T47D (cell line): Measurements from ENCODE around the gene AHNAK.
"Not testable (repeated sequence)": the region's sequence is repeated elsewhere in the genome, so short reads cannot be mapped to it uniquely, and the experiment has no call there.

Experiments used
- DNase-seq, 2 experiments: peaks; one replicate each; pipeline versions ENCODE4 v3.0.0 to v3.0.0-alpha.2; 2011 to 2012; ENCODE audit warnings: low read depth in 1 of 2, low spot score in 1 of 2
- JUND ChIP-seq: IDR thresholded peaks from 2 replicates; pipeline ENCODE4 v1.6.1; 2012; ENCODE audit warnings: low read depth
- in situ Hi-C: cut with HindIII; loops from 2 replicates; pipeline ENCODE4 v1.10.0; 2016; ENCODE audit warnings: low sequenced_read_pairs, low pct_unique_long_range_greater_than_20kb

Gene AHNAK

DNA sequence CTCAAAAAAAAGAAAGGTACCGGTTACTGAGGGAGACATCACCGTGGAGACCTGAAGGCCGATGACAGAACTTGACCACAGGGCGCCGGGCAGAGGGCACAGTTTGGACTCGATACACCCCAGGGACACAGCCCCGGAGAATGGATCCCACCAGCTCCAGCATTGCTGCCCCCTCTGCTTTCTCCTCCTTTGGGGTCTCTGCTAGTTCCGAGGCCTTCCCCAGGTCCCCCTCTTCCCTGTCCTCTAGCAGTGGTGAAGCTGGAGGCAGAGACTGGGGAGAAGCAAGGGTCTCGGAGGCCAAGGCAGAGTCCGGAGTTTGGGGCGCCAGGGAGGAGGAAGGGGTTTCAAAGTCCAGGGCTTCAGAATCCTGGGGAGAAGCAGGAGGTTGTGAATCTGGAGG, 31.9 kb upstream of the AHNAK start:
- in situ Hi-C loops = no loop called here
- DNase-seq = no peak

GRCh38 chr11:62577046-62577714, 30.6 kb upstream of the AHNAK start:
- in situ Hi-C loops = no loop called here
- no peak for TF ChIP-seq JUND
- no peak for DNase-seq

More for the DNA sequence above, 31.9 kb upstream of the AHNAK start:
- no peak for TF ChIP-seq JUND

- in situ Hi-C loops = no loop called here
- TF ChIP-seq JUND = no peak
- no peak for DNase-seq
Observed at GRCh38 chr11:62575837-62576236, 29.2 kb upstream of the AHNAK start.

- TF ChIP-seq JUND = no peak
- no peak for DNase-seq
- in situ Hi-C loops = no loop called here
Observed at GRCh38 chr11:62575156-62575555, 28.6 kb upstream of the AHNAK start.

DNA sequence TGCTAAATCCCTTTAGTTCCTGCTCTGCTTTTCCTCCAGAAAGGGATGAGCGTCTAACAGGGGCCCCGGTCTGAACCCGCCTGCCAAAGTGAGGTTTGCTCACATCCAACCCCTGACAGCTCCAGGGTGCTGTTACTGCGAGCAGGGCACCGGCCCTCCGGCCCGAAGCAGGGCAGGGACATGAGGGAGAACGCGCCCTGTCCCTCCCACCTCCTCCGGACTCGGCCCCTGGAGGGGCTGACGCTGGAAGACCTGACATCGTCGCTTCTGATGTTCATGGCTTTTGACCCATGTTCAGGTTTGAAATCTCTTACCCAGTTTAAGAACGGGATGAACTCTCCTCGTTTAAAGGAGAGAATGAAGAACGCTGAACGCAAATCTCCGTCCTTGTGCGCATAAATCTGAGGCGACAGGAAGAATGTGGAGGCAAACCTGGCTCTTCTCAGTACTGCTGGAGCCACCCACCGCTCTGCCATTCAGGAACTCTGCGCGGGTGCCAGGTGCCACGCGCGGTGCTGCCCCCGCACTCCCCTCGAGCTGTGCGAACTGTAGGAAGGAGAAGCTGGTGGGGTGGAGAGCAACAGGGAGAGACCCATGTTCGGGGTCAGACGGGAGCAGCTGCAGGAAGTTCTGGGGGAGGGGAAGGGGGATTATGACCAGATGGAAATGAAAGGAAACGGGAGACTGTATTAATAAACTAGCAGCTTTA, 27.9 kb upstream of the AHNAK start:
- in situ Hi-C loops = no loop called here
- TF ChIP-seq JUND = no peak
- no peak for DNase-seq

- peak; percentile 99 to 100 for DNase-seq
- TF ChIP-seq JUND = 0 out of 2 replicates have a peak, but pooled peaks have one; percentile 2
- in situ Hi-C loops = no loop called here
Observed at GRCh38 chr11:62573592-62574362, 27.2 kb upstream of the AHNAK start, which contains the start of gene EEF1G. Gene EEF1G, minus strand, starts transcription at chr11:62573891. Its CDS starts 49 bp downstream, at chr11:62573842.

DNA sequence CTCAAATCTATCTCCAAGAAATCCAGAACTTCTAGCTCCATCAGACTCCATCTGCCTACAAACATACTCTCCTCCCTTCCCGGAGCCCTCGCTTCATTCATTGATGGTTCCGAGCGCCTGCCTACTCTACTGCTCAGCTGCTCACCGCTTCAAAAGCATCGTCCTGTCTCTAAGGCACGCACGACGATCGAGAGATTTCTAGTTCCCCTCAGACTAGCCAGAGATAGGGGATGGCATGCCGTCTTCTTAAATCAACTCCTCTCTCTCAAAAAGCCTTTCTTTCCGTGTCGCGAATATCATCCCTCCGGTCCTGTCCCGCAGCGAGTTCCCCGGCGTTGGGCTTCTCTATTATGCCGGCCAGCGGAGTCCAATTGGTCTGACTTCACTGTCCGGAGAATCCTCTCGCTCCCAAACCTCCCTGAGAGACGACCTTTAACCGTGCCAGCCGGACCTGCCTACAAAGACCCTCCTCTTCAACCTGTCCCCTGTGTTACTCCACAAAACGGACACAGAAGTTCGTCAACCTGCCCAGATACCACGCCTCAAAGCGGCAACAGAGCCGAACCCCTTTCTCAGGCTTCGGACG, 26.5 kb upstream of the AHNAK start:
- TF ChIP-seq JUND = no peak
- in situ Hi-C loops = no loop called here
- peak in 1 of 2 experiments; percentile 38 for DNase-seq

DNA sequence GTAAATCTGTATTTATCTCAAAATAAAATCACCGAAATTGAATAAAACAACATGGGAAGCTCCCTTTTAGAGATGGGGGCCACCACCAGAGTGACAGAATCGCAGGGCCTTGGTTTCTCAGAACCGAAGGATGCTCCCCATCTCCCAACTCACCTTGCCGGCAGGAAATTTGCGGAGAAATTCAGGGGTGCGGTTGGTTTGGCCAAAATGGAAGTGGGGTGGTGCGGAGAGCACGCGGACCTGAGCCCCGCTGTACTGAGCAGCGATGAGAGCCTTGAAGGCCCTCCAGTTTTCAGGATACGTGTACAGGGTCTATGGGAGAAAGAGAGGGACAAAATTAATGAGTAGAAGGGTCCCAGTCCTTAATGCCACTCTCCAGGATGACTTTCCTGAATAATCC, 25.8 kb upstream of the AHNAK start:
- in situ Hi-C loops = no loop called here
- DNase-seq = no peak
- no peak for TF ChIP-seq JUND

DNA sequence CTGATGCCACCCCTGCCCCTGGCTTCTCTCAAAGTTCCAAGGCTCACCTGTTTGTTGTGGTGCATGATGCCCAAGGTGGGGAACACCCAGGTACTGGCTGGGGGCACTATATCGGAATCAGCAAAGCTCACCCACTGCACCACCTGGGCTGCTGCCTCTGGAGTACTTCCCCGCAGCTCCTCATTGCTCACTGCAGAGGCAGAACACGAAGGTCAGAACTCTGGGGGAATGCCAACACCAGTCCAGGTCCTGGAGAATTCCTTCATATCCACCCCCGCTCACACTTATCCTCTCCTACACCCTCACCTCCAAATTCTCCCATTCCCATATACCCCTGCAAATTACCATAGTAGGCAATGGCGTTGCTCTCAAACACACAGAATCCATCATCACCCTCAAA, 24.9 kb upstream of the AHNAK start:
- DNase-seq, in situ Hi-C loops: not testable (repeated sequence)

GRCh38 chr11:62570903-62571302, 24.3 kb upstream of the AHNAK start:
- in situ Hi-C loops, DNase-seq: not testable (repeated sequence)

GRCh38 chr11:62569611-62570010, 23.0 kb upstream of the AHNAK start:
- no peak for TF ChIP-seq JUND
- in situ Hi-C loops = no loop called here
- DNase-seq = no peak

GRCh38 chr11:62567018-62567633, 20.5 kb upstream of the AHNAK start:
- no peak for DNase-seq
- TF ChIP-seq JUND = no peak
- in situ Hi-C loops = no loop called here

GRCh38 chr11:62566247-62566646, 19.6 kb upstream of the AHNAK start:
- in situ Hi-C loops = no loop called here
- DNase-seq = no peak

More at GRCh38 chr11:62566247-62566646, 19.6 kb upstream of the AHNAK start:
- TF ChIP-seq JUND = no peak
